ENCODE measurements around the gene ANAPC5. TPM values are rescaled to one million over a fixed set of nuclear protein-coding genes. Genes with fewer than 3 reads are reported as not detected.
A peak's percentile ranks its signal among the peaks of the same experiment; 100 is the strongest.

Gene ANAPC5
- total RNA-seq = 100 to 1,000 TPM in 1 of 2 donors, 10 to 100 TPM in 1; 78.0 to 110 TPM

GRCh38 chr12:121351820-121352681 lies at the start of gene ANAPC5:
ANAPC5 (minus strand) TSS chr12:121352411; CDS start chr12:121352340, 71 bp downstream.
- peak; percentile 96 for DNase-seq (ENCODE audit: low spot score)
- WGBS = under 1% methylated on average over 45 of the region's 49 CpGs
- Histone ChIP-seq H3K27me3 (replicated peaks; ENCODE audit: insufficient read depth) (no peaks in the 10 kb centered on the region), H3K9me3 (no peaks in the 10 kb centered on the region), H3K36me3 (no peaks in the 10 kb centered on the region), H3K27ac (peak within 1 kb of the TSS; percentile 72 to 75), H3K4me1 (replicated peaks) (no peaks in the 10 kb centered on the region), H3K4me3 (peak within 1 kb of the TSS; percentile 59 to 74)
- intact Hi-C loops (cut with DNase I) = no loop called here
- TF ChIP-seq POLR2A (IDR thresholded peaks at IDR 0.05) (peak; percentile 77), POLR2AphosphoS5 (IDR thresholded peaks at IDR 0.05) (peak; percentile 97), CTCF (IDR thresholded peaks at IDR 0.05) (peak in 2 of 4 experiments; percentile 37 to 42)

DNA sequence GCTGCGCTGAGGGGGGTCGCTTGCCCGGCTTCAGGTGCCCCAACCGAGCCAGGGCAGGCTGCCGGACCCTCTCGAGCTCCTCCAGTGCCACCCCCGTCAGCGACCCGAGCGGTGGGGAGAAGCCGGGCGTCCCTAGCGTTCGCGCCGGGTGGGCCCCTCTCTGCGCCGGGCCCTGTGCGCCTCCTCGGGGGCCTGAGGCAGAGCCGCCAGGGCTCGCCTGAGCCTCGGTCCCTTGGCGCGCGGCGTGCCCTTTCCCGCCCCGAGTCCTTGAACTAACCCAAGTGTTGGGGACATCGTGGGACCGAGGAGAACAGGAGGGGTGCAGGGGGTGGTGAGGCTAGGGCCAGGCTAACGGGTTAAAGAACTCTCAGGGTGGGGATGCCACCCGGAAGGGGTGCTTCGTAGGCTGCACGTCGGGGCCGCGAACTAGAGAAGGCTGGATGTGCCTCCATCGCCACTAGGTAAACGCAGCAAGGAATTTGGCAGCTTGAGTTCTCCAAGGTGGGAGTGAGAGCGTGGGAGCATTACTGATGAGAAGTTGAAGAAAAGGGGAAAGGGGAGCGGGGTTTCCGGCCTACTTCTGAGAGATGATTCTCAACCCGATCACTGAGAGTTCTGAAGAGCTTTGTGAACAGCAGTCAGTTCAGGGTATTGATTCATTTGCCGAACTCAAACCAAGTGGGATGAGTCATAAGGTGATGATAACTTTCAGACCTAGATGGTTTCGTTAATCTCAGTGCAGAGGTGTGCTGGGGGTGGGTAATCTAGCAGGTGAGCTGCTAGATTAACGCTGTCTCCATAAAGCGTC lies 48.3 kb upstream of the ANAPC5 start:
- Histone ChIP-seq H3K4me3 (peak overlapping the region; percentile 58 to 95), H3K27ac (peak overlapping the region; percentile 74 to 87), H3K9me3 (no peaks in the 10 kb centered on the region), H3K27me3 (replicated peaks; ENCODE audit: insufficient read depth) (no peaks in the 10 kb centered on the region), H3K4me1 (replicated peaks) (no peaks in the 10 kb centered on the region), H3K36me3 (no peaks in the 10 kb centered on the region)
- intact Hi-C loops (cut with DNase I) = no loop called here
- DNase-seq (ENCODE audit: low spot score) = peak; percentile 16
- TF ChIP-seq CTCF (IDR thresholded peaks at IDR 0.05) = no peak
- TF ChIP-seq POLR2A (IDR thresholded peaks at IDR 0.05) = no peak
- no peak for TF ChIP-seq POLR2AphosphoS5 (IDR thresholded peaks at IDR 0.05)
- WGBS = 3% methylated on average over 42 of the region's 48 CpGs

- no peaks in the 10 kb centered on the region for H3K4me1 ChIP-seq (replicated peaks)
- under 1% methylated on average over 41 of the region's 77 CpGs for WGBS
- peak; percentile 98 for DNase-seq (ENCODE audit: low spot score)
- no peaks in the 10 kb centered on the region for H3K36me3 ChIP-seq
- intact Hi-C loops (cut with DNase I) = no loop called here
- H3K27ac ChIP-seq = peak within 1 kb of the TSS; percentile 74 to 87
- TF ChIP-seq POLR2AphosphoS5 (IDR thresholded peaks at IDR 0.05) (peak; percentile 98), POLR2A (IDR thresholded peaks at IDR 0.05) (peak; percentile 97), CTCF (IDR thresholded peaks at IDR 0.05) (peak in 2 of 4 experiments; percentile 10 to 11)
- H3K9me3 ChIP-seq = no peaks in the 10 kb centered on the region
- H3K27me3 ChIP-seq (replicated peaks; ENCODE audit: insufficient read depth) = no peaks in the 10 kb centered on the region
- H3K4me3 ChIP-seq = peak within 1 kb of the TSS; percentile 58 to 95
These were observed 47.5 kb upstream of the ANAPC5 start, which contains the start of gene RNF34 for GRCh38 chr12:121399391-121400331. RNF34 (plus strand) TSS chr12:121400118; CDS start chr12:121400213, 95 bp downstream.

GRCh38 chr12:121398355-121398754 lies 46.1 kb upstream of the ANAPC5 start:
- H3K9me3 ChIP-seq = no peaks in the 10 kb centered on the region
- no peaks in the 10 kb centered on the region for H3K4me1 ChIP-seq (replicated peaks)
- DNase-seq (ENCODE audit: low spot score) = no peak
- H3K27me3 ChIP-seq (replicated peaks; ENCODE audit: insufficient read depth) = no peaks in the 10 kb centered on the region
- intact Hi-C loops (cut with DNase I) = no loop called here
- WGBS = 97% methylated on average over 5 of the region's 5 CpGs
- no peaks in the 10 kb centered on the region for H3K36me3 ChIP-seq
- H3K27ac ChIP-seq = no peak overlapping the region
- no peak overlapping the region for H3K4me3 ChIP-seq
- TF ChIP-seq POLR2AphosphoS5 (IDR thresholded peaks at IDR 0.05) (no peak), CTCF (IDR thresholded peaks at IDR 0.05) (no peak), POLR2A (IDR thresholded peaks at IDR 0.05) (no peak)

Measured in prostate gland (tissue), 2 donors.